DMS 273 (cell line): ENCODE measurements around the gene TK2.

Experiments used
- DNase-seq: peaks from one replicate; lab custom pipeline; 2025; ENCODE audit not compliant: unreplicated experiment; lab: John Stamatoyannopoulos, UW

TK2 gene

GRCh38 chr16:66547101-66547989, 2.6 kb downstream of the TK2 start:
- no peak for DNase-seq

GRCh38 chr16:66544016-66544757, 5.7 kb downstream of the TK2 start:
- no peak for DNase-seq

DNA sequence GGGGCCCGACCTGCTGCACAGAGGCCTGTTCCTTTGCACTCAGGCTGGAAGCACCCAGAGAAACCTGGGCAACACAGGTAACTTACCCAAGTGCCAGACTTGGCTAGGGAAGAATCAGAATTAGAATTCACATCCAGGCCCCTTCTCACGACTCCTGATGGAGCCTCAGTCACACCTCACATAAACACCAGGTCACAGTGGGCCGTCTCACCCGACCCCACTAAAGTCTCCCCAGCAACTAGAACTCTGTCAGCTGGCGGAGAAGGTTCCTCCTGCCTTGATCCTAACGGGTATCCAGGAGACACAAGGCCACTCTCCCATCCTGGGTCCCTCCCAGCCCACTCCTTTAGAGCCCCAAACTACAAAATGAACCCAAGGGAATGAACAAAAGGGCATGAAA, 6.4 kb downstream of the TK2 start:
- DNase-seq = no peak

- DNase-seq = no peak
Observed at GRCh38 chr16:66542396-66542795, 7.5 kb downstream of the TK2 start.

DNA sequence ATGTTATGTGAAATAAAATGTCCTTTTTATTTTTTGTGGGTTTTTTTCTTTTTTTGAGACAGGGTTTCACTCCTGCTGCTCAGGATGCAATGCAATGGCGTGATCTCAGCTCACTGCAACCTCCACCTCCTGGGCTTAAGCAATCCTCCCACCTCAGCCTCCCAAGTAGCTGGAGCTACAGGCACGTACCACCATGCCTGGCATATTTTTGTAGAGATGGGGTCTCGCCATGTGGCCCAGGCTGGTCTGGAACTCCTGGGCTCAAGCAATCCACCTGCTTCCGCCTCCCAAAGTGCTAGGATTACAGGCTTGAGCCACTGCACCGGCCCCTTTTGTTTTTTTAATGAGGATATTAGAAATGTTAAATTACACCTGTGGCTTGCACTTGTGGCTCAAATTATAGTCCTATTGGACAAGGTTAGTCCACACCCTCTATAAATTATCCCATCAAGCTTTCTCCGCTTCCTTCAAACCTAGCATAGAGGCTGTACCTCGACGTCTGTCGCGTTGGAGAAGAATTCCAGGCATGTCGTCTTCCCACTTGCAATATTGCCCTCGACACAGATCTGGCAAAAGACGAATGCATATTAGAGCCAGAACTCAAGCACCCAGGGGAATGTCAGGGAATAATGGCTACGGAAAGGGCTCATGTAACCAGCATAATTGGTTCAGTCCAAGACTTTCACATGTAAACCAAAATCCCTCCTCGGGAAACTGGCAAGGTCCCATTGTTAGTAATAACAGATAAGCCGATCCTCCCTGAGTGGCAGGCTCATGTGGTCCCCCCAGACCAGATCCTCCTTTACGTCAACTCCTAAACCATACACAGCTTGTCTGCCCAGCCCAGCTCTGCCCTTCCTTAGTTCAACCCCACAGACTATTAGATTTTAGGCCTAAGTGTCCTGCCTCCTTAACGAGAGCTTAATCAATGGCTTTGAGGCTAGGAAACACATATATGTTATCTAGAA, 8.2 kb downstream of the TK2 start:
- DNase-seq = no peak

DNA sequence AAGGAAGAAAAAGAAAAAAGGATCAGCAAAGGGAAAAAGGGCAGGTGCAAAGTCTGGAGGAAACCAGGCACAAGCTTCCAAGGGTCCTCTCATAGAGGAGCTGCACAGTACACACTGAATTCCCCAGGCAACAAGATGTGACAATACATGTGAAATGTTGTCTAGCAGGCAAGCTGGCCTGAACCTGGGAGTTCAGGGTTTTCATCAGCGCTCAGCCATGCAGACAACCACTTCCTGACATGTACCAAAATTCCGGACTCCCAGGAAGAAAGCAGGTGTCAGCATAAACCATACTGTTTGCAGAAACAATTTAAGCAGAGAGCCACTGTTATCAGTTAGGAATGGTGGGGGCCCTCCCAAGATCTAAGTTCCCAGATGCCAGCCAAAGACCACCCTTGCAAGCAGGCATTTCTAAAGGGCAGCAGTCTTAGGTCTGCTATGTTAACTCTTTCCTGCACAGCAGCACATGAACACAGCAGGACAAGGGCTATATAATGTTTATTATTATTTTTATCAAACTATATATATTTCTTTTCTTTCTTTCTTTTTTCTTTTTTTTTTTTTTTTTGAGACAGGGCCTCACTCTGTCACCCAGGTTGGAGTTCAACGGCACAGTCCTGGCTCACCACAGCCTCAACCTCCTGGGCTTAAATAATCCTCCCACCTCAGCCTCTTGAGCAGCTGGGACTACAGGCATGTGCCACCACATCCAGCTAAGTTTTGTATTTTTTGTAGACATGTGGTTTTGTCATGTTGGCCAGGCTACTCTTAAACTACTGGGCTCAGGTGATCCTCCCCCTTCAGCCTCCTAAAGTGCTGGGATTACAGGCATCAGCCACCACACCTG, 10.1 kb downstream of the TK2 start:
- DNase-seq = no peak

DNA sequence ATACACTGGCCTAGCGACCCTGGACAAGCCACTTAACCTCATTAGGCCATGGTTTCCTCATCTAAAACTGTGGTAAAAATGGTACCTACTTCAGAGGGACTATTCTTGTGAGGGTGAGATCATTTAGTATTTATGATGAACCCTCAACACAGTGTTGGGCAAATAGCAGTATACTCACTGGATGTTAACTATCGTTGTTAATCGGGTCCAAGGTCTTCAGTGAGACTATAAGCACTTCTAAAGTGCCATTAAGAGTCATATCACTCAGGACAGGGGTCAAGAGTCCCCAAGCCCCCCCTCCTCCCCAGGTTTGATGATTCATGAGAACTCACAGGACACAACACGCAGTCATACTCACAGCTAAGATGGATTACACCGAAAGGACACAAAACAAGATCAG, 11.0 kb downstream of the TK2 start:
- no peak for DNase-seq

DNA sequence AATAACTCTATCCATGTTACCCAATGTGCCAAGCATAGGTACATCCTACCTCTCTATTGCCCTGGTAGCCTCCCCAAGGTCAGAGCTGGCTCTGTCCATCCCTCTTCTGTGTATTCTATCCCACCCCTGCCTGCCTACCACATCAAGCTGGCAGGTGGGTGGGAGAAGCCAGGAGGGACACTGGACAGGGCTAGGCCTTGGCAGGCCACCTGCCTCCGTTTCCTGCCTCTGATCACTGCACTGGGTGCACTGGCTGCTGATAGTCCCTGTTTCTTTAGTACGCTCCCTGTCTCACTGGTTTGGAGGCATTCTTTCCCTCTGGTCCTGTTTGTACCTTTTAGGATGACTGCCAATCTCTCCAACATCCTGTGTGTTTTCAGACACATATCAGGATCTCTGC, 12.7 kb downstream of the TK2 start:
- DNase-seq = no peak

DNA sequence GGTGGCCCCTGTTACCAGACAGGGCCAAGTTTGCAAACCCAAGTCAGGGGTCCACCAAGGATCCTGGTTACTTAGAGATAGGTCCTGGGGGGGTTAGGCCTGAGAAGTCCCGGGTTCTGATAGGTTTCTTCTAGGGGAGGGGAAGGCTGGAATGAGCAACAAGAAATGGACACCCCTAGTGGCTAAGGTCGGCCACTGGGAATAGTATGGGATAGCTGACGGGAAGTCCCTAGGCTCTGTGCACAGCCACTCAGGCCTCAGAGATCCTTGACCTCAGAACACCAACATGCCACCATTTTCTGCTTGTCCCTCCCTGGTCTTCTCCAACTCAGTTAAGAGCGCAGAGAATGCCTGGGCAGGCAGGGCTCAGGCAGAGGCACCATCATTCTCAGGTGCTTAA, 13.4 kb downstream of the TK2 start:
- DNase-seq = no peak

GRCh38 chr16:66534376-66534799, 15.5 kb downstream of the TK2 start:
- no peak for DNase-seq

GRCh38 chr16:66529475-66529874, 20.4 kb downstream of the TK2 start:
- DNase-seq = no peak

DNA sequence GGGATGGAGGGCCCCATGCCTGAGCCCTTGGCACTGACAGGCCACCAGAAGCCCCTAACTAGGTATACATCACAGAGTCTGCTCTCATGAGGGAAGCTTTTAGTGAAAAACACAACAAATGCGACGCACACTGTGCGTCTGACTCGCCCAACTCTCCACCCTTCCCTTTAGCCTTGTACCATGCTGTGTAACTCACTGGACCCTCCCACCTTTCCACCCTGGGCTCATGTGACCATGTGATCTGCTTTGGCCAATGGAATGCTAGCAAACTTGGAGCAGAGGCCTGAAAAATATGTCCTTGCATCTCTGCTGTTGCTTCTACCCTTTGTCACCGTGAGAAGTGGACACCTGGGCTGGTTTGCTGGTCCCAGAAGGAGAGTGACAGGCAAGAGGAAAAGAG, 21.6 kb downstream of the TK2 start:
- no peak for DNase-seq

DNA sequence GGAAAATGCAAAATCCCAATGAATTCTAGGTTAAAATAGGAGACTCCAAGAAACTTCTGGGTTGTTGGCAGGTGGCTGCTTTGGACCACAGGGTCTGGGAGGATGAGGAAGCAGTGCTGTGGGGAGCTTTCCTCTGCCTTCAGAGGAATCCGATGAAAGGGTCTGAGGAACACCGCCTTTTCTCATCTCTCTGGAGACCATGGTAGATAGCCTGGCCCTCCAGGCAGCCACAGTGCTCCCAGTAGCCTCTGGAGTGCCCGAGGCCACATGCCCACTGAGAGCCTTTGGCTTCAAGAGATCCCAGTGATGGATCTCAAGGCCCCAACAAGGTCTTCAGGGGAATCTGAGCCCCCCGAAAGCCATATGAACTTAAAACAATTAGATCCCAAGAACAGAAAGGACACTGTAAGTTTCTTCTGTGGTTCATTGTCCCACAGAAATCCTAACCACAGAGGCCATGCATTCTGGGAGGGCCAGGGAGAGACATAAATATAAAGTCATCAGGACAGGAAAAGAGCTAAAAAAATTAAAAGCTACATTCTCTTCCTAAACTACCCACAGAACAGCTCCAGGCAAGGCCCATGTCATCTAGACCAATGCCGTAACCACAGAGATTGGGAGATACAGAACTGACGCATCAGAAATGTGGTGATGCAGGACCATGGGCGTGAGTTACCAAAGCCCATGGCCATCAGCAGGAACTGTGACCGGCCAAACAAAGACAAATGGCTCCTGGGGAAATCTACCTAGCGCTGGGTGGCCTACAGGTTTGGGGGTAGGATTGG, 24.3 kb downstream of the TK2 start:
- no peak for DNase-seq

DNA sequence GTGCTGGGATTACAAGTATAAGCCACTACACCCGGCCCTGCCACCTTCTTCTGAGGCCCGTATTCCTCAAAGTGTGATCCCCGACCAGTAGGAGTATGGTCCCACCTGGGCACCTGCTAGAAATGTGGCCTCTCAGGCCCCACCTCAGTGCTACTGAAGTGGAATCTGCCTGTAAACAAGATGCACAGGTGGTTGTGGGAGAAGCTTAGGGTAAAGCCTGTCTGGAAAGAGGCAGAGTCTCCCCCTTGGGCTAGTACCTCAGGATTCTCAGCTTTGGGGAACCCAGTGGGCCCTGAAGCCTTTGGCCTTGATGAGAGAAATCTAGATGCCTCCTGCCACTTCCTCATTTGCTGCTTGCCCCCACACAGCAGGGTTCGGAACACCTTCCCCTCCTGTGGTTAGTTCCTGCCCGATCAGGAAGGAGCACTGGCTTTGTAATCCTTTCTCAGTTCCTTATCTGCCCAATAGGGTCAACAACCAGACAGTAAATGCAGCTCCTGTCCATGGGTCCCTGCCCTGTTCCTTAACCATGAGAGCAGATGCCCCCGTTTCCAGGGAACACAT, 25.2 kb downstream of the TK2 start:
- DNase-seq = no peak

- no peak for DNase-seq
Observed at GRCh38 chr16:66523861-66524354, 26.0 kb downstream of the TK2 start.

GRCh38 chr16:66522816-66523590, 26.9 kb downstream of the TK2 start:
- DNase-seq = no peak

DNA sequence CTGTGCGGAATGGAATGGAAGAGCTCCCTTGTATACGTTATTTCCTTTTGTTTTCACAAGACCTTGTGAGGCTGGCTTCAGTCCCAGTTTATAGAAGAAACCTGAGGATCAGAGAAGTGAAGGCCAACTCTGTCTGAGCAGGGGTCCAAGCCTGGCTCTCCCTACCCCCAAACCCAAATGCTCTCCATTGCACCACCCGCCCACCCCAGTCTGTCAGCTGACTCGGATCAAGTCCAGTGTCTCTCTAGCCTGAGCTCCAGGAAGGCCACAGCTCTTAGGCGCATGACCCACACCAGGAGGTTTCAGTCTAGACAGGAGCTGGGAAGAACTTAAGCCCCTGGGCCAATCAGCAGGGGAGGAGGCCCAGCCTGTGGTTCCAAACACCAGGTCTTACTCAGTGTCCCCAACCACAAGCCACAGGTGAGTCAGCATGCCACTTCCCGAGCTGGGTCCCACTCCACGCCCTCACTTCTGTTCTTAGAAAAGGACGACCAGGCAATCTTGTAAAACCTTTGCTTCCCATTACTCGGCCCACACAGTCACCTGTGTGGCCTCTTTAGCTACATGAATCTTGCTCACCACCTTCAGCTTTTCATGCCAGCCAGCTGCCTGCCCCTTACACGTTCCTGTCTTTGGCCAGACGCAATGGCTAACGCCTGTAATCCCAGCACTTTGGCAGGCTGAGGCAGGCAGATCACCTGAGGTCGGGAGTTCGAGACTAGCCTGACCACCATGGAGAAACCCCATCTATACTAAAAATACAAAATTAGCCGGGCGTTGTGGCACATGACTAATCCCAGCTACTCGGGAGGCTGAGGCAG, 27.8 kb downstream of the TK2 start:
- no peak for DNase-seq
